ENCODE data around the gene IRAK1BP1. TPM values are rescaled to one million over a fixed set of nuclear protein-coding genes. Genes with fewer than 3 reads are reported as not detected.

The IRAK1BP1 gene
- total and polyA plus RNA-seq, 8 donors = 5.1 to 17.0 (median 14.8) TPM

DNA sequence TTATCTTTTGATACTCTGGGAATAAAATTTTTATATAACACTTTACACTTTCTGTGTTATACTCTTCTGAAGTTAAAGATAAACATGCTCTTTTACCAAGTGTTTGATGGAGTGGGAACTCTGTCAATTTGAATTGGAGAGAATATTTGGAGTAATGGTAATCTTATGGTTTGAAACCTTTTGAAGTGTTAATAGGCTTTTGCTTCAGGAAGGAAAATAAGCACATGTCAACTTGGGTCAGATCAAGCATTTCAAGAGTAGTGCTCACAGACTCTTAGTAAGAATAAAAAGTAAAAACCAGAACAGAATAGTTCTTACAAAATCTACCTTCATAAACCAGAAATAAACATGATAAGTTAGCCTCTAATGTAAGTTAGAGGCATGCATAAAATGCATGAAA lies 24.4 kb upstream of the IRAK1BP1 start:
- ATAC-seq (peak; percentile 85), DNase-seq (peak in 1 of 4 donors; percentile 16)
- Histone ChIP-seq H3K4me3 (no peak overlapping the region), H3K9me3 (no peaks in the 10 kb centered on the region), H3K4me1 (peaks cover 0 to 4% of the 10 kb centered on the region in 2 donors), H3K27ac (no peak overlapping the region), H3K36me3 (no peaks in the 10 kb centered on the region), H3K27me3 (no peaks in the 10 kb centered on the region)
- TF ChIP-seq, protein P1, sequence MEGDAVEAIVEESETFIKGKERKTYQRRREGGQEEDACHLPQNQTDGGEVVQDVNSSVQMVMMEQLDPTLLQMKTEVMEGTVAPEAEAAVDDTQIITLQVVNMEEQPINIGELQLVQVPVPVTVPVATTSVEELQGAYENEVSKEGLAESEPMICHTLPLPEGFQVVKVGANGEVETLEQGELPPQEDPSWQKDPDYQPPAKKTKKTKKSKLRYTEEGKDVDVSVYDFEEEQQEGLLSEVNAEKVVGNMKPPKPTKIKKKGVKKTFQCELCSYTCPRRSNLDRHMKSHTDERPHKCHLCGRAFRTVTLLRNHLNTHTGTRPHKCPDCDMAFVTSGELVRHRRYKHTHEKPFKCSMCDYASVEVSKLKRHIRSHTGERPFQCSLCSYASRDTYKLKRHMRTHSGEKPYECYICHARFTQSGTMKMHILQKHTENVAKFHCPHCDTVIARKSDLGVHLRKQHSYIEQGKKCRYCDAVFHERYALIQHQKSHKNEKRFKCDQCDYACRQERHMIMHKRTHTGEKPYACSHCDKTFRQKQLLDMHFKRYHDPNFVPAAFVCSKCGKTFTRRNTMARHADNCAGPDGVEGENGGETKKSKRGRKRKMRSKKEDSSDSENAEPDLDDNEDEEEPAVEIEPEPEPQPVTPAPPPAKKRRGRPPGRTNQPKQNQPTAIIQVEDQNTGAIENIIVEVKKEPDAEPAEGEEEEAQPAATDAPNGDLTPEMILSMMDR (IDR thresholded peaks at IDR 0.05) = no peak
- intact Hi-C loops (cut with DNase I) = no loop called here

DNA sequence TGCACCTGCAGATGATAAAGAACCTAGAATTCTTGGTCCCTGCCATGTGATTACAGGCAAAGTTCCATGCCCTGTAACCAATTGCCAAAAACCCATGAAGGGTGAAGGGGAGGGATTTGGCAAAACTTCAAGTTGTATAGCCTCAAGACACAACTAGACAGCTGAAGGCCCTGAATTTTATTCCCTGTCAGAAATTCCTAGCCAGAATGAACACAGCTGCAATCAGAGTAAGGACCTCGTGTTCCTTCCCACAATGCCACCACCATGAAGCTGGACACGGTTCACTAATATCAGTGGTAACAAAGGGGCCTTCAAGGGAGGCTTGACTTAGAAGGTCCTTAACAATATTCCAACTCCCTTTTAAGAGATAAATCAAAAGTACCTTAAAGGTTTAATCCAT lies 22.5 kb upstream of the IRAK1BP1 start:
- intact Hi-C loops (cut with DNase I) = no loop called here
- no peaks in the 10 kb centered on the region for H3K9me3 ChIP-seq
- no peaks in the 10 kb centered on the region for H3K27me3 ChIP-seq
- no peak overlapping the region for H3K4me3 ChIP-seq
- no peak for ATAC-seq
- H3K4me1 ChIP-seq = peaks cover 0 to 4% of the 10 kb centered on the region in 2 donors
- TF ChIP-seq, protein P1 (IDR thresholded peaks at IDR 0.05) = no peak
- DNase-seq = no peak
- no peak overlapping the region for H3K27ac ChIP-seq
- no peaks in the 10 kb centered on the region for H3K36me3 ChIP-seq

DNA sequence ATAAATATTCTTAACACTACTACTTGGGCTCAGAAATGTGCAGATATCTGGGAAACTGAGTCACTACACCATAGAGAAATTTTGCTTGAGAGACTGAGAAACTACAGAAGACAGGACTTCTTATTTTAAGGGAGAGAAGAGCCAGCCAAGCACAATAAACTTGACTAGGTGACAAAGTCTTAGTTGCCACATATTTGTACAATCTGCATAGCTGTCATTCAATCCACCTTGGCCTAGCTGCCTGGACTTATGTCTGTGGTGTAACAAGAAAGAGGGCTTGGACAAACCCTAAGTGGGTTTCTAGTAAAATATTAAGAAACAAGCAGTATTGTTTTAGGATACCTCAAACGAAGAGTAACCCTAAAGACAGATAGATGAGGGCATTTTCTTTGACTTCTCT lies 21.8 kb upstream of the IRAK1BP1 start:
- Histone ChIP-seq H3K4me3 (no peak overlapping the region), H3K36me3 (no peaks in the 10 kb centered on the region), H3K9me3 (no peaks in the 10 kb centered on the region), H3K4me1 (peaks cover 0 to 4% of the 10 kb centered on the region in 2 donors), H3K27ac (no peak overlapping the region), H3K27me3 (no peaks in the 10 kb centered on the region)
- no peak for DNase-seq
- intact Hi-C loops (cut with DNase I) = no loop called here
- TF ChIP-seq, protein P1 (IDR thresholded peaks at IDR 0.05) = no peak
- ATAC-seq = no peak

DNA sequence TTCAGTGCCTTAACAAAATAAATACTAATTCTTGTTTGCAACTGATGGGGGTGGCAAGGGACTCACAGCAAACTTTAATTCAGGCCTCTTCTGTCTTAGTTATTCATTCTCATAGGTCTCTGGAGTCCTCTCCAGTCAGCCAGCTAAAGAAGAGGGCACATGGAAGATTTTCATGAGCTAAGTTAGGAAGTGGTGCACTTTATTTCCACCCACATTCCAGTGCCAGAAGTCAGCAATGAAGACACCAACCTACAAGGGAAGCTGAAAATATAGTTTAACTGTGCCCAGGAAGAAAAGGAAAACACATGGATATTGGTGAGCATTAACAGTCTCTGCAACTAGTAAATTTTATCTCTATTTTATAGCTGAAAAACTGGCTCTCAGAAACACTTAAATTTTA lies 16.7 kb upstream of the IRAK1BP1 start:
- DNase-seq (no peak), ATAC-seq (no peak)
- TF ChIP-seq, protein P1 (IDR thresholded peaks at IDR 0.05) = no peak
- Histone ChIP-seq H3K4me1 (no peaks in the 10 kb centered on the region), H3K9me3 (no peaks in the 10 kb centered on the region), H3K36me3 (no peaks in the 10 kb centered on the region), H3K27ac (no peak overlapping the region), H3K4me3 (no peak overlapping the region), H3K27me3 (no peaks in the 10 kb centered on the region)
- intact Hi-C loops (cut with DNase I) = no loop called here

DNA sequence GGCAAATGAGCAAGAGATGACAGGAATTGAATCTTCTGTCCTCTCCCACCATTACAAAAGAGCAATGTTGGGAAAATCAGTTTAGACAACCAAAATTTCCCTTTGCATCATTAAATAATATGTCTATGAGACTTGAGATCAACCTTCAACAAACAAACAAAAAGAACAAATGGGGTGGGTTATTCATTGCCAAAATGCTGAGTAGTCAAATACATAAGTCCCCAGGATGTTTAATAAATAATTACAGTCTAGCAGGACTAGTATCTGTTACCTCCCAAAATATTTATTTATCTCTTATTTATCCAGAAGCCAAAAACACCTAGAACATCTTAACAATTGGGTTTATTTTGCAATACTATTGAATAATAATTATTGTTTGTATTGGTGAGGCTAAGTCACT lies 16.2 kb upstream of the IRAK1BP1 start:
- TF ChIP-seq, protein P1 (IDR thresholded peaks at IDR 0.05) = no peak
- DNase-seq (no peak), ATAC-seq (no peak)
- Histone ChIP-seq H3K4me1 (no peaks in the 10 kb centered on the region), H3K27me3 (no peaks in the 10 kb centered on the region), H3K36me3 (no peaks in the 10 kb centered on the region), H3K4me3 (no peak overlapping the region), H3K9me3 (no peaks in the 10 kb centered on the region), H3K27ac (no peak overlapping the region)
- intact Hi-C loops (cut with DNase I) = no loop called here
